ENCODE measurements around the gene SH3TC1. TPM values are rescaled to one million over a fixed set of nuclear protein-coding genes. Genes with fewer than 3 reads are reported as not detected.

SH3TC1 gene
- total and polyA plus RNA-seq, 2 of the 13 experiments (the other 11 are each of a cell fraction or from before 2014, with no cell fraction given), result 14.9 to 21.8 TPM

- no peak; the same call in 1 of the 2 replicates for TF ChIP-seq ZNF598 (CRISPR knock-in tag; IDR thresholded peaks at IDR 0.05; ENCODE audit: borderline replicate concordance)
- peak; percentile 35; the same call in 1 of the 2 replicates for TF ChIP-seq RXRA (CRISPR knock-in tag; IDR thresholded peaks at IDR 0.05)
- TF ChIP-seq ZNF101 (CRISPR knock-in tag; IDR thresholded peaks at IDR 0.05; ENCODE audit: borderline replicate concordance, low read depth), result no peak
- TF ChIP-seq SMAD1 (CRISPR knock-in tag; IDR thresholded peaks at IDR 0.05; ENCODE audit: borderline replicate concordance, low read depth), result no peak
- peak; percentile 43; the same call in 1 of the 2 replicates for TF ChIP-seq PITX1 (CRISPR knock-in tag; IDR thresholded peaks at IDR 0.05)
- TF ChIP-seq DNMT1 (CRISPR knock-in tag; IDR thresholded peaks at IDR 0.05), result no peak
- TF ChIP-seq GPN1 (CRISPR knock-in tag; IDR thresholded peaks at IDR 0.05; ENCODE audit: borderline replicate concordance), result no peak
- TF ChIP-seq ZNF281 (CRISPR knock-in tag; IDR thresholded peaks at IDR 0.05; ENCODE audit: borderline replicate concordance), result no peak
- TF ChIP-seq TP53 (CRISPR knock-in tag; conservative IDR thresholded peaks at IDR 0.05), result no peak
- TF ChIP-seq FIP1L1 (IDR thresholded peaks at IDR 0.05; ENCODE audit: borderline replicate concordance, insufficient read depth, low read depth, low read length), result no peak
- TF ChIP-seq ZNF12 (CRISPR knock-in tag; IDR thresholded peaks at IDR 0.05), result no peak
- no peak for TF ChIP-seq AGO1 (IDR thresholded peaks at IDR 0.05; ENCODE audit: low read depth, low read length, poor library complexity, severe bottlenecking)
- TF ChIP-seq REST (IDR thresholded peaks at IDR 0.05; ENCODE audit: borderline replicate concordance in 1 of 2, low read depth in 1 of 2, low read length in 2 of 2), result no peak
- TF ChIP-seq SMAD3 (CRISPR knock-in tag; IDR thresholded peaks at IDR 0.05), result 0 out of 2 replicates have a peak, but pooled peaks have one; percentile 43
- no peak for TF ChIP-seq ZBTB42 (CRISPR knock-in tag; IDR thresholded peaks at IDR 0.05)
- TF ChIP-seq STAG1 (CRISPR knock-in tag; IDR thresholded peaks at IDR 0.05), result no peak
- no peak for TF ChIP-seq TBP (CRISPR knock-in tag; IDR thresholded peaks at IDR 0.05)
- TF ChIP-seq, protein P1, sequence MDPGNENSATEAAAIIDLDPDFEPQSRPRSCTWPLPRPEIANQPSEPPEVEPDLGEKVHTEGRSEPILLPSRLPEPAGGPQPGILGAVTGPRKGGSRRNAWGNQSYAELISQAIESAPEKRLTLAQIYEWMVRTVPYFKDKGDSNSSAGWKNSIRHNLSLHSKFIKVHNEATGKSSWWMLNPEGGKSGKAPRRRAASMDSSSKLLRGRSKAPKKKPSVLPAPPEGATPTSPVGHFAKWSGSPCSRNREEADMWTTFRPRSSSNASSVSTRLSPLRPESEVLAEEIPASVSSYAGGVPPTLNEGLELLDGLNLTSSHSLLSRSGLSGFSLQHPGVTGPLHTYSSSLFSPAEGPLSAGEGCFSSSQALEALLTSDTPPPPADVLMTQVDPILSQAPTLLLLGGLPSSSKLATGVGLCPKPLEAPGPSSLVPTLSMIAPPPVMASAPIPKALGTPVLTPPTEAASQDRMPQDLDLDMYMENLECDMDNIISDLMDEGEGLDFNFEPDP (CRISPR knock-in tag; conservative IDR thresholded peaks at IDR 0.05), result no peak
- TF ChIP-seq PHF20 (CRISPR knock-in tag; IDR thresholded peaks at IDR 0.05), result peak; percentile 32; the same call in 1 of the 2 replicates
Measured at GRCh38 chr4:8158710-8159536, 40.2 kb upstream of the SH3TC1 start, which contains the start of gene ABLIM2 (continued).

Measured in HepG2 (cell line).